ENCODE data around the gene CLK4. TPM values are rescaled to one million over a fixed set of nuclear protein-coding genes. Genes with fewer than 3 reads are reported as not detected.
A peak's percentile ranks its signal among the peaks of the same experiment; 100 is the strongest.

The CLK4 gene
- total RNA-seq, 1 donor from 2014 or later, result 17.6 TPM

DNA sequence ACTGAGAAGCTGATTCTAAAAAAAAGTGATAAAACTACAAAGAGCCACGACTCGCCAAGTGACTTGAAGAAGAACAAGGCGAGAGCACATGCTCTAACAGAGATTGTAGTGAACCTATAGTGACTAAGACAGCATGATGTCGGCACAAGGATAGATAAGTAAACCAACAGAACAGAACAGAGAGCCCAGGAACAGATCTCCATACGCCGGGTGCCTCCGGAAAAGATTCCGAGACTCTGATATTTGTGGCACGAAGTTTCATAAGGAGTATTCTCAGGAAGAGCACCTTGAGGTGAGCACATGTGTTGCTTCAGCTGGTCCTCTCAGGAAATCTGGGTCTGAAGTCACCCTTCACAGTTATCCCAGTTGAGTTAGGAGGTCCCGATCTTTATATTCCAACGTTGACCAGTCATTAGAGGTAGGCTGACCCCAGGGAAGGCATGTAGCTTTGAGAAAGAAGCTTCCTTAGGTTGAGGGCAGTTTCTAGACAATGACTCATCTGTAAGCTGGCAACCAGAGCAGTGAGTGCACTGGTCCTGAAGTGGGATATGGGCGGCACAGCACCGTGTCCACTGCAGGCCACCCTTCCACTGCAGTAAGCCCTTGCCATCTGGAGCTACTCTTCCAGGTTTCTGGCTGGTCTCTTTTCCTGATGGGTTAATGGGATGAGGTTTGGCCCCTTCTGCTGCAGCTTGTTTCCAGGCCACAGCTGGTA lies 13.6 kb upstream of the CLK4 start:
- ATAC-seq (no peak), DNase-seq (ENCODE audit: low spot score) (peak; percentile 29)

DNA sequence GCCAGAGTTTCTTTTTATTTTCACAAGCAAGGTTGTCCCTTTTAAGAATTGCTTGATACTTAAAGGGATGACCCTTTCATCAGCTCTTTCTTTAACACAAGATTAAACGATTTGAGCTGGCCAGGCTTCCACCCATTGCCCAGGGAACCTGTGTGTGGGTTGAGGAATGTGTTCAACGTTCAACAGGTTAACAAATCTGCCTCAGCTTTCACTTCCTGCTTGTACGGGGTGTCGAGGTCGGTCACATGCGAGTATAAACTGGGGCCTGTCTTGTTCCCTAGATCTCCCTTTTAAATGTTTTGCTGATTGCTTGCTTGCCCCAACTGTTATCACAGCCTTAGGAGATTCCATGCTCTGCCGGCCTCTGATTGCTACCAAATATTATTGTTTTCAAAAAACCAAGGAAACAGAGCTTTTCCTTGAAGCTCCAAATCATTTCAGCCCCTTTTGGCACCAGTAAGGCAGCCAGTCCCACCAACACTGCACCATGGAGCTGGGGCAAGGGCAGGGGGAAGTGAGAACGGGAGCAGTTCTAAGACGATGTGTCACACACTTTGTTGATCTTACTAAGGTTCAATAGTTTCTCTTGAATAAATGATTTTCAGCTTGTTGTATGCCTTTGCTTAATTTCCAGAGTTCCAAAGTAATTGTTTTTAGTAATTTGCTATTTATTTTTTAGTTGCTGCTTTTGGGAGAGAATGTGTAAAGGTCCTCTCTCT lies 10.7 kb upstream of the CLK4 start:
- no peak for DNase-seq (ENCODE audit: low spot score)
- ATAC-seq, result no peak

DNA sequence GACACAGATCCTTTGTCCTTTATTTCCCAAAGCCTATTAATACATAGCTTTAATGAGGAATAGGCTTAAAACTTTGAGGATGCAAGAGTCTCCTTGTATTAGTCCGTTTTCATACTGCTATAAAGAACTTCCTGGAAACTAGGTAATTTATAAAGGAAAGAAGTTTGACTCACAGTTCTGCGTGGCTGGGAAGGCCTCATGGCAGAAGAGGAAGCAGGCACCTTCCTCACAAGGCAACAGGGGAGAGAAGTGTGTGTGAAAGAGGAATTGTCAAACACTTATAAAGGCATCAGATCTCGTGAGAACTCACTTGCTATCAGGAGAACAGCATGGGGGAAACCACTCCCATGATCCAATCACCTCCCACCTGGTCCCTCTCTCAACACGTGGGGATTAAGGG lies 5.4 kb upstream of the CLK4 start:
- no peak for ATAC-seq
- DNase-seq (ENCODE audit: low spot score), result no peak

DNA sequence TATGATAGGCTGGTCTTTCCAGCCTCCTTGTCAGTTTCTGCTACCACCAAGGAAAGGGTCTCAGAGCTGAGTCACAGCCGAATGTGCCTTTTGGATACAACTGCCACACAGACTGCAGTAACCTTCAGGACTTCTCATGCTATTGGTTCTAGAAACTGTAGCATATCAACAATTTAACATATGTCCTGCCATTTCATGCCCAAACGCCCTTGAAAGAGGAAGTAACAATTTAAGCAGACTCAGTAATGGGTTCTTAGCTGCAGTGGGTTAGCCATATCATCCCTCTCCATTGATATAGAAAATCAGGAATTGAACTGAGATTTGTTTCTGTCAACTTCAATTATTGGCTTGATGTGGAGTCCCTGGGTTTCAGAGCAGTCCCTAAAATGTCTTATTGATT lies 4.1 kb upstream of the CLK4 start:
- DNase-seq (ENCODE audit: low spot score), result no peak
- no peak for ATAC-seq

DNA sequence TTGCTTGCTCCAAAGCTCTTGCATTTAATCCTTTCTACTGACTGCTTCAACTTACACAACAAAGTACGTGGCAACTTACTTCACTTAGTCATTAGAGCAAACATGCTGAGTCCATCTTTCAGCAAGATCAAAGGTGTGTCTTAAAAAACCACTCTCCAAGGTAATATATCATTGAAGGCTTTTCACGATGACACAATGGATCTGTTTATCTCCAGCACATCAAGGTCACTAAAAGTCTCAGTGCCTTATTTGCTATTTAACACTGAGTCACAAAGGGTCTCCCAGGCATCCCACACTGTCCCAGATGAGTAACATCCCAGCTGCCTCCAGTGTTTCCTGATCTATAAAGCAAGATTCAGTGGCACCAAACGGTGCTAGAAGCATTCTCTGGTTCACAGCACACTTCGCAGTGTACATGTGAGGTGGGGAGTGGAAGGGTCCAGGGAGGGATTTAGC lies 3.7 kb upstream of the CLK4 start:
- ATAC-seq, result no peak
- no peak for DNase-seq (ENCODE audit: low spot score)

DNA sequence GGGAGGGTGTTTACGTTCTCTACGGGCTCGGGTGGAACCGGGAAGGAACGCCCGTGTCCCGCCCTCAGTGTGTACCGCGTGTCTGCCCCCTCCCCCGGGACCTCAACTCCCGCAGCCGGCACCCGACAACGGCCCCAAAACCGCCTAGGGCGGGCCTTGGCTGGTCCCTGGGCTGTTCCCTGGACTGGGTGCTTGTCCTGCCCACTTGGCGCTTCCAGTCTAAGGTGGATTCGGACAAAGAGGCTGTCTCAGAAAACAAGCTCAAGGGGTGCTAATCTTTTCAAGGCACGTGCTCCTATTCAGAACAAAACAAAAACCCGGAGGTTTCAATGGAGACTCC lies 379 bp upstream of the CLK4 start:
- no peak for DNase-seq (ENCODE audit: low spot score)
- ATAC-seq, result no peak

DNA sequence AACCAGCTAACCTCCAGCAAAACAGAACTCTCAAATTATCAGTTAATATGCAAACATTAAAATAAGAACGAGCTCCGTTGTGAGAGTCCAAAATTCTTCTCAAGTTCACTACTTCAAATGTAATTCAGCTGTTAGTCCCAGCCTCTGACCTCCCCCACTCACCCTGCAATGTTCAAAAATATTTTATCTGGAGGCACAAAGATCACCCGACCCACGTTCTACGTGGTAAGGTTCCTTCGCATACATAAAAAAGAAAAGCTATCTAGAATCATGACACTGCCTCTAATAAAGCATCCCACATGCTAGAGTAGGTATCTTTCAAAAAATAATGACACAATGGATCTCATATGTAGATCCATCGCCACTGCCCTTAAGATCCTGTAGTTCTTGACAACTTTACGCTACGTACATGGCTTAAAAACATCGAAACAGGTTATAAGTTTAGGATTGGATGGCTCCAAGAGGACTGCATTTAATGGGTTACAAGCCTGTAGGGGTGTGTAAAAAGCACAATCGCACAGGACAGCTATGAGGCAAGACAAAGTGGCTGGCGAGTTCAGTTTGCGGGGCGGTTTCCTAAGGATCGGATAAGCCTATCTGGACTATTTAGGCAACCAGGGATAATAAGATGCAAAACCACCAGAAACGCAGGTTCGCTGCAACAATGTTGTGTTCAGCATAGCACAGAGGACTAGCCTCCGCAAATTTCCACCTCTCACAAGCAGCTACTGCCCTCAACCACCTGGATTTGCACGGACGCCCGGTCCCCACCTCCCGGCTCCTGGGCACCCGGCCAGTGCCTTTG lies 969 bp downstream of the CLK4 start:
- DNase-seq (ENCODE audit: low spot score) (no peak), ATAC-seq (peak; percentile 66)

DNA sequence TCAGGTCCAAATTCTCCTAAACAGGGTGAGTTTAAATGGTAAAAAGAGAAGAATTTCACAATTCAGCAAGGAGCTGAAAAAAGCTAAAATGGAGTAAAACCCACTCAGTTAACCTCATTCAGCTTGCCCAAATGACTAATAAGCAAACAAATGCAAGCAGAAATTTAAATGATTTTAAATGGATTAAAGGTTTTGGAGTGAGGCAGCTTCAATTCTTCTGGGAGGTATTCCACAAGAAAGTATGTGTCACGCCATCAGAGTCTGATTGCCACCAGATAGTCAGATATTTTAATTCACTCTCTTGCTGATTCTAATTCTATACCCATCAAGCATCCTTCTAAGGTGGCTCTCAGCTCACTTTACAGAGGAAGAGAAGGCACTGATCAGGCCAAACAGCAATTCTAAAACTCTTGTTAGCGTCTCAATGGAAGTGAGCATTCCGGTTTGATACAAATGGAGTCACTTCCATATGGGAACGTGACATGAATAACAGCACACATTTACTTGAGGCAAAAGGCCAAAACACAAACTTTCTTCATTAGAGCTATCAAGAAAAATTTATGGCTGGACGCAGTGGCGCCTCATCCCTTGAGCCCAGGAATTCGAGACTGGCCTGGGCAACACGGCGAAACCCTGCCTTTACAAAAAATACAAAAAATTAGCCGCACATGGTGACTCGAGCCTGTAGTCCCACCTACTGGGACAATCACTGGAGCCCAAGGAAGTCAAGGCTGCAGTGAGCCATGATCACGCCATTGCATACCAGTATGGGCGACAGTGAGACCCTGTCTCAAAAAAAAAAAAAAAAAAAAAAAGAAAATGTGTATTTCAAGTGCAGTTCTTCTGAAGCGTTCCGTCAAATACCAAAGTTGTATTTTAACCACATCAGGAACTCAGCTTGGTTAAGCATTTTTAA lies 2.0 kb downstream of the CLK4 start:
- ATAC-seq, result no peak
- no peak for DNase-seq (ENCODE audit: low spot score)

DNA sequence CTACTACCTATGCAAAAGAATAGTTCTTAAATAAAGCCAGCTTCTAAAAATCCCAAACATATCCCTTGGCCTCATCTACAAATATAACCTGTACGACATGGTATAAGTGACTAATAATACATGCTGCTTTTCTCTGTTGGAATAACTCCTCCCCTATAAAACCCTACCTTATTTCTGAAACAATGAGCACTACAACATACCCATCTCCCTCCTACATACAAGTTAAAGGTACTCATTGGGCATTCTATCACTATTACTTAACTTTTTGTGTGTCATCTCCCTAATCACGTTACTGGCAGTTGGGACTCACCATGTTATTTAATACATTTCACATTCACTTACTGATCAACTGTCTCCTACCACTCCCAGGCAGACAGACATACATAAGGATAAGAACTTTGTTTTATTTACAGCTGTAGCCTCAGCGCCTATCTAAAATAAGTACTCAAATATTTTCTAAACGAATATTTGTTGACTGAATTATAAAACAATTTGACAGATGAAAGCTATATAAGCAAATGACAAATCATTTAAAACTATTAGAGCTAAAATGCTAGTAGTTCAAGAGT lies 4.1 kb downstream of the CLK4 start:
- ATAC-seq (no peak), DNase-seq (ENCODE audit: low spot score) (no peak)

DNA sequence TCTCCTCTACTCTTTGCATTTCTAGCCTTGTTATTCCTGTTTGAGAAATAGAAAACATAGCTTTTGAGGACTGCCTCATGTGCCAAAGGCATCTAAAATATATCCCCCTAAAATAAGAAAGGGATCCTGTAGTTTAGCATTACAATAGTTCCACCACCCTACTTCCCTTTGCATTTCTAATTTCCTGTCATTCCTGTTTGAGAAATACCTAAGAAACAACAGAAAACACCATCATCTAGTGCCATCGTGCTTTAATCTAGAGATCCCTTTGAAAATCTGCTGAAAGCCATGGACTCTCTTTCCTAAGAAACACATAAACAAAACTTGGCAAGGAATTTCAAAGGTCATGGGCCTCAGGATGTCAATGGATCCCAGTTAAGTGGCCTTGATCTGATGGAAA lies 7.5 kb downstream of the CLK4 start:
- ATAC-seq, result no peak

DNA sequence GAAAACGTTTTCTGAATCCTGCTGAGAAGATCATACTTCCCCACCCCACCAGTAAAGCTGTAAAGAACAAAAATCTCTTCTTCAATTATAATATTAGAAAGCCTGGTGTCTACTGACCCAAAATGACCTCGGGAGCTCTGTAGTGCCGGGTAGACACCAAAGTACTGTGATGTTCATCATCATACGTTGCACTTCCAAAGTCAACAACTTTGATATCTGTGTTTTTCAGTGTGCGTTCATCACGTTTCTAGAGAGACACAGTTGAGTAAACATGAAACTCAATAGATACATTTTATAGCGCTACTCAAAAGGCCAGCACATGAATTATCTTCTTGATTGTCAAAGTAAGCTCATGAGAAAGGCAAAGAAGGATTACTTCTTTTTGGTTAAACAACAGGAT lies 14.6 kb downstream of the CLK4 start:
- DNase-seq (ENCODE audit: low spot score), result no peak
- ATAC-seq, result no peak

More for the DNA sequence above, 7.5 kb downstream of the CLK4 start:
- no peak for DNase-seq (ENCODE audit: low spot score)

DNA sequence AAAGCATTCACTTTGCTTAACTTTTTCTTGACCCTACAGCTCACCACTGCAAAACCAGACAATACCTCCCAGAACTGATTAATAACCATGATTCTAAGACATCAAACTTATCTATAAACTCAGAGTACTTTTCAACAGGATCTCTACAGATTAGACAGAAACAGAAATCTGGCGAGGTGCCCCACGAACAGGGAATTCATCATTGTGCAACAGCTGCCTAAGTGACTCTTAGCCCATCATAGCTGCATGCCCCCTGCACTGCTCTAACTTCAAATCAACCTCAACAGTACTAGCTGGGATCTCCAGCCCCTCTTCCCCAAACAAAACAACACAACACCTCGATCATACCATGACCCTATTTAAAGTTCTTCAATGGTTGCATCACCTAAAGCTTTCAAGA lies 20.6 kb downstream of the CLK4 start:
- DNase-seq (ENCODE audit: low spot score), result no peak
- peak; percentile 70 for ATAC-seq

DNA sequence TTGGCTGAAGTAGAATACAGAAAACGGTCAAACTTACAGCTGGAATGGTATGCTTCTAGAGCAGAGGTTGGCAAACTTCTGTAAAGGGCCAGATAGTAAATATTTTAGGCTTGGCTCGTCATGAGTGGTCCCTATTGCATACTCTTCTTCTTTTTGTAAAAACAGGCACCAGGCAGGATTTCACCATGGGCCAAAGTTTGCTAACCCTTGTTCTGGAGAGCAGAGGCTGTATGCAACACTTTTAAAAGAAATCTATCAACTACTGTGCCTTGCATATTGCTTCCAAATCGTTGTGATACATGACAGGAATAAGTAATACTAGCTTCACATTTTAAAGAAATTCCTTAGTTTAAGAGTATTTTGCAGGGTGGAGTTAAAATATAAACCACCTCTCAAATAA lies 21.1 kb downstream of the CLK4 start:
- ATAC-seq (peak; percentile 87), DNase-seq (ENCODE audit: low spot score) (no peak)

DNA sequence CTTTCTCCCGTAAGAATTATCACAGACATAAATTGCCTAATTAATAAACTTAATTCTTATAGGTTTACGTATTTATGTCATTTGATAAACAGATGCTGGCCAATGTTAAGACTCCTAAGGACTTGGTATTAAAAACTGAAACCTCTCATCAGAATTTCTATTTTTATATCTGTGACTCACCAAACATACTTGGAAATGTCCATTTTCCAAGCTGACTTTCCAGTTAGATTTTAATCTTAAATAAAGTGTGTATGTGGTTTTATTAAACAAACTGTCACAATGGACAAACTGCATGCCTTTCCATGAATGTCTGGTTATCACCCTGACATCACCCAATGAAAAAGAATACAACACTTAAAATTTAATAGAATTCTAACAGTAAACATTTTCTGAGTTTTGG lies 24.1 kb downstream of the CLK4 start:
- ATAC-seq, result no peak
- no peak for DNase-seq (ENCODE audit: low spot score)

DNA sequence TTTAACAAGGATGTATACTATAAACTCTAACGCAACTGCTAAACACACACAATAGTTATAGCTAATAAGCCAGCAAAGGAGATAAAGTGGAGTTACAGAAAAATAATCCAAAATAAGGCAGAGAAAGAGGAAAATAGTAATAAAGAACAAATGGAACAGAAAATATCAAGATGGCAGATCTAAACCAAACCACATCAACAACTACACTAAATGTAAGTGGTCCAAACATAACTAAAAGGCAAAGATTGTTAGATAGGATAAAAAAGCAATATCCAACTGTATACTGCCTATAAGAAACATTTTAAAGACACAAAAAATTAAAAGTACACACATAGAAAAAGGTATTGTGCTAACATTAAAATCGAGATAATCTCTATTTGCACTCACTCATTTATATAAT lies 31.1 kb downstream of the CLK4 start:
- DNase-seq (ENCODE audit: low spot score), result no peak

DNA sequence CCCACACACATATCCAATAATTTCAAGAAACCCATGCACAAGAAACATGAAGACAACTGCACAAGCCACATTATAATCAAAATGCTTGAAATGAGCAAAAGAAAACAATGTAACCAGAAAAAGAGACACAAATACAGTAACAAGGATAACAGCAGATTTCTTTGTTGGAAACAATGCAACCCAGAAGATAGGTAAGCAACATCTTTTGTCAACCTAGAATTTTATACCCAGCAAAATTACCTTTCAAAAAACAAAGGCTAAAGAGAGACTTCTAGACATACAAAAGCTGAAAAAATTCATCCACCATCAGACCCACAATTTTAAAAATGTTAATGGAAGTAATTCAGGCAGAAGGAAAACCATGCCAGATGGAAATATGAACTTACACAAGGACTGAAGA lies 31.7 kb downstream of the CLK4 start:
- DNase-seq (ENCODE audit: low spot score) (no peak), ATAC-seq (no peak)

More for the DNA sequence above, 31.1 kb downstream of the CLK4 start:
- no peak for ATAC-seq

DNA sequence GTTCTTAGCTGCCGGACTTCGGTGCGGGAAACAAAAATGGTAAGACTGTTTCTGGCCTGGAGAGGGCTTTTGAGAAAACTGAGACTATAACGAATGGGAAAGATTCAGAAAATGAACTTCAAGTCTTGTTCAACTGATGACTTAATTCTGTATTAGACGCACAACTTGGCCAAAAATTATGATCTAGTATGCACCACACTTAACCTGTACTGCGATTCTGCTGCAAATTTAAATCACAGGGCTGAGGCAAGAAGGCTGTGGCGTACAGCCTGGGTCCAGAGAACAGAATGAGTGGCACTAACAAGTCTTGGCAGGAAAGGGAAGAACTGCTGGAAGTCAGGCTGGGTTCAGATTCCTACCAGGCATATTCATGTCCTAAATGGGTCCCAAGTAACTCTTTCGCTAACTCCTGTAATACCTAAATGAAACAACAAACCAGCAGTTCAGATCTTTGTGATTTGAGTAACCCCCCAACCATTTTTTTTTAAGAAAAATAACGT lies 35.9 kb downstream of the CLK4 start:
- ATAC-seq, result no peak

DNA sequence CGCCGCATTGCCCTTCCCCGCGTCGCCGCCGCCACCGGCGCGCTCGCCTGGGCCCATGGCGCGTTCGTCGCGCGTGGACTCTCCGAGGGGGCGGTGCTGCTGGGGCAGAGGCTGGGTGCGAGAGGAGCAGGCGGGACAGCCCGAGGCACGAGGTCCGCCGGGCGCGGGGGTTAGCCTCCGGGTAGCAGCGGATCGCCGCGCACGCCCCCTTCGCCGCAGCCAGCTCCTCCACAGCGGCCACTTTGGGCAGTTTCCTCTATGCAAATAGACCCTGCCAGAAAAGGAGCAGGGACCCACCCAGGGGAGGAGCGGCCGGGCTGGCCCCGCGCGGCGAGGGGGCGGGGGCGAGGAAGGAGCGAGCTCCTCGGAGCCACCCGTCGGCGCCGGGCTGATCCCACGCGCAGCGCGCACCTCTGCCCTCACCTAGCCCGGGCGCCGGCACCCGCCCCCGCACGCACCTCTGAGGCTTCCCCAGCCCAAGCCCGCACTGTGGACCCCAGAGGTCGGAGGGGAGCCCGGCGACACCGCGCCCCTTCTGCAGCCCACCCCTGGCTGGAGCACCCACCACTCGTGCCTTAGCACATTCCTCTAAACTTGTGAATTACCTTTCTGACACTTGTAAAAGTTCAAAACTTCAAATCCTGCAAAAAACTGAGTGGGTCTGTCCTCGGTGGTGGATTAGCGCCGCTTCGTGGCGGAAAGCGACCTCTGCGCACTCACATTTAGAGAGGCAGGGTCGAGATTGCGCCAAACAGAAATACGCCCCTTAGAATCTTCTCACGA lies 36.5 kb downstream of the CLK4 start, which contains the start of gene COL23A1:
COL23A1 (minus strand) TSS at position 253 of the 783 bp plus-strand sequence.
- DNase-seq (ENCODE audit: low spot score) (no peak), ATAC-seq (peak; percentile 70)

More for the DNA sequence above, 35.9 kb downstream of the CLK4 start:
- no peak for DNase-seq (ENCODE audit: low spot score)

Data from left lobe of liver (tissue), 2 donors.